Right lobe of liver (tissue), 6 donors: Measurements from ENCODE around the gene SLC10A2. TPM values are rescaled to one million over a fixed set of nuclear protein-coding genes. Genes with fewer than 3 reads are reported as not detected.
"Not testable (repeated sequence)": the region's sequence is repeated elsewhere in the genome, so short reads cannot be mapped to it uniquely, and the experiment has no call there.

Source experiments
- ATAC-seq, 4 donors: fragments of 200-7000 bp; cut with Tn5 transposase; one replicate each; pipeline ENCODE4 v1.9.1; 2020; ENCODE audit warnings: mild to moderate bottlenecking in 4 of 4, moderate library complexity in 4 of 4
- DNase-seq, 3 donors: peaks; one replicate each; pipeline ENCODE4 v3.0.0-alpha.2; 2020
- H3K27ac ChIP-seq, 3 donors: fragments of 200-600 bp; one replicate each; pipeline ENCODE4 v1.8.0; 2022
- H3K27me3 ChIP-seq, 2 donors: fragments of 200-600 bp; one replicate each; pipeline ENCODE4 v1.8.0; 2022
- H3K36me3 ChIP-seq, 4 donors: fragments of 200-600 bp; sonication (generic) in 1 of 4; one replicate each; pipeline versions ENCODE4 v1.5.1 to v1.8.0; 2017 to 2022; ENCODE audit warnings: control low read depth in 1 of 4
- H3K4me1 ChIP-seq, 4 donors: fragments of 200-600 bp; sonication (generic) in 1 of 4; one replicate each; pipeline versions ENCODE4 v1.5.1 to v1.8.0; 2017 to 2022; ENCODE audit warnings: control low read depth in 1 of 4
- H3K4me3 ChIP-seq, 3 donors: fragments of 200-600 bp; one replicate each; pipeline ENCODE4 v1.8.0; 2022
- H3K9me3 ChIP-seq, 4 donors: fragments of 200-600 bp; sonication (generic) in 1 of 4; one replicate each; pipeline versions ENCODE4 v1.5.1 to v1.8.0; 2017 to 2022; ENCODE audit warnings: control low read depth in 1 of 4
- CTCF ChIP-seq, 4 donors: fragments of 200-600 bp in 3 of 4; fragments of 450-650 bp in 1 of 4; IDR thresholded peaks; one replicate each; pipeline versions ENCODE4 v1.5.1 to v1.8.0; 2016 to 2022; ENCODE audit warnings: antibody characterized with exemption in 4 of 4, mild to moderate bottlenecking in 2 of 4
- POLR2A ChIP-seq: fragments of 450-650 bp; IDR thresholded peaks from one replicate; pipeline ENCODE4 v1.6.1; 2017; ENCODE audit warnings: antibody characterized with exemption, mild to moderate bottlenecking
- WGBS: methylation state at CpG from one replicate; pipeline ENCODE4 v1.1.6; 2018; ENCODE audit warnings: low coverage, low lambda C conversion rate; ENCODE audit not compliant: insufficient coverage; ENCODE audit errors: missing lambda C conversion rate; 5-methylcytosine and 5-hydroxymethylcytosine counted together
- intact Hi-C, 2 donors: fragments of 100-400 bp; cut with DNase I; formaldehyde crosslinking; loops; one replicate each; pipeline versions ENCODE4 v1.11.2 to v1.14.1; 2022
- total RNA-seq, 6 experiments: library from RNA; depleted of rRNA in 2 of 6; stranded (reverse); fragments of >200 nt in 2 of 6; fragmentation: NEBNext Ultra II Directional in 3 of 6; extraction: Animal tissue kit (Norgen Biotek cat#: 25700) in 3 of 6; gene quantifications; one replicate each; pipeline versions ENCODE4 v1.1.0 to v1.2.4, GENCODE V29; 2016 to 2023
- donor health status: DM: no; HTN: yes; CAD: no.
- donor health status: DM: no; HTN: no; CAD: no.
- donor health status: DM: no; HTN: no; CAD: no.
- donor health status: DM: no; HTN: yes; CAD: no.
- donor health status: DM: no; HTN: yes; CAD: no.

Gene SLC10A2
- total RNA-seq, 6 experiments from 2014 or later, result not detected

DNA sequence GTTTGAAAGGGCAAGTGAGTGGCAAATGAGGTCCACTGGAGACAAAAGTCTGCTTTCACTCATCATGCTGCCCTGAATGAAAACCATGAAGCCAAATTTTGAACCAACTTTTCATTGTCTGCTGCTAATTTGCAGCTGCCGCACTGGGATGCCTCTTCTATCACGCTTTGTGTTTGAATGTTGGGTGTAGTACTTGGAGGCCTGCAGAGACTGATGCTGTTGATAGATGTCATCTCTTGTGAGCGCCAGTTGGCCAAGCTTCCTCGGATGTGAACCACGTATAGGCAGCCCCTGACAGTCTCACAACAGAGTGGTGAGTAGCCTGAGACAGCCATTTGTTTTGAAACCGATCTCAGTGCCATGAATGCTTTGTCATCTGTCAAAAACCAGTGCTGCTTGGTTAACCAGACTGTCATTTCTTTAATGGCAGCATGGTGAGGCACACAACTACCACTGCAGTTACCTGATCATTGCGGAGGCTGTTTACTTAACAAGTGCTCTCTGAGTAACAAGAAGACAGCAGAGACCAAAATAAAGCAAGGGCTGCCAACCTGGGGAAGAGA lies 31.2 kb upstream of the SLC10A2 start:
- no peak for DNase-seq
- Histone ChIP-seq H3K9me3 (no peaks in the 10 kb centered on the region), H3K27me3 (no peaks in the 10 kb centered on the region), H3K36me3 (no peaks in the 10 kb centered on the region), H3K27ac (no peak overlapping the region), H3K4me3 (no peak overlapping the region), H3K4me1 (no peaks in the 10 kb centered on the region)
- 60% methylated on average over 1 of the region's 7 CpGs for WGBS
- intact Hi-C loops, result no loop called here
- TF ChIP-seq CTCF (IDR thresholded peaks at IDR 0.05), result no peak
- no peak for TF ChIP-seq POLR2A
- ATAC-seq, result no peak

DNA sequence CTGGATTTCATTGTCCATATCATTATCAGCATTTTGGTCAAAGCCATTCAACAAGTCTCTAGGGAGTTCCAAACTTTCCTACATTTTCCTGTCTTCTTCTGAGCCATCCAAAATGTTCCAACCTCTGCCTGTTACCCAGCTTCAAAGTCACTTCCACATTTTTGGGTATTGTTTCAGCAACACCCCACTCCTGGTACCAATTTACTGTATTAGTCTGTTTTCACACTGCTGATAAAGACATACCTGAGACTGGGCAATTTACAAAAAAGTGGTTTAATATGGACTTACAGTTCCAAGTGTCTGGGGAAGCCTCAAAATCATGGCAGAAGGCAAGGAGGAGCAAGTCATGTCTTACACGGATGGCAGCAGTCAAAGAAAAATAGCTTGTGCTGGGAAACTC lies 27.4 kb upstream of the SLC10A2 start:
- WGBS, result no CpG with 5 or more reads among the region's 1 CpG
- intact Hi-C loops, ATAC-seq: not testable (repeated sequence)

GRCh38 chr13:103087275-103087674 lies 21.1 kb upstream of the SLC10A2 start:
- DNase-seq (no peak), ATAC-seq (no peak)
- intact Hi-C loops, result no loop called here
- no peaks in the 10 kb centered on the region for H3K36me3 ChIP-seq
- no peaks in the 10 kb centered on the region for H3K4me1 ChIP-seq
- WGBS, result 23% methylated on average over 3 of the region's 3 CpGs
- TF ChIP-seq CTCF (IDR thresholded peaks at IDR 0.05) (no peak), POLR2A (no peak)
- H3K9me3 ChIP-seq, result no peaks in the 10 kb centered on the region
- no peaks in the 10 kb centered on the region for H3K27me3 ChIP-seq
- H3K27ac ChIP-seq, result no peak overlapping the region
- H3K4me3 ChIP-seq, result no peak overlapping the region

More for the DNA sequence above, 27.4 kb upstream of the SLC10A2 start:
- H3K9me3 ChIP-seq, H3K27me3 ChIP-seq, H3K36me3 ChIP-seq, H3K27ac ChIP-seq, DNase-seq, H3K4me1 ChIP-seq, H3K4me3 ChIP-seq: not testable (repeated sequence)

DNA sequence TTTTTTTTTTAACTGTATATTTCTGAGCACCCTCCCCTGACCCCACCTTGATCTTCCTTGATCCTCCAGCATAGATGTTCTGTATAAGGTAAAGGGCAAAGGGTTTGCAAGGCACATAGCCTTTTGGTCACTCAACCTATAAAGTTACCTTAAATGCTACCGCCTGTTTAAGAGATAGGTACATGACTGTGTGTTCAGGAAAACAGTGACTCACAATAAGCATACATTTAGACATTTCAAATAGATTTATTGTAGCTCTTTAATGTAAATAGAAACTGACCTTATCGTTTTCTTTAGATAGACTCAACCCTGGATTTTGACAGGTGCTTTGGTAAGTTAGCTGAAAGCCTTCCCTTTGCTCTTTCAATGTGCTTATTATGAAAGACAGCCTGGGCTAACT lies 15.2 kb upstream of the SLC10A2 start:
- intact Hi-C loops, result no loop called here
- Histone ChIP-seq H3K9me3 (no peaks in the 10 kb centered on the region), H3K4me3 (no peak overlapping the region), H3K4me1 (no peaks in the 10 kb centered on the region), H3K27ac (no peak overlapping the region), H3K27me3 (no peaks in the 10 kb centered on the region), H3K36me3 (no peaks in the 10 kb centered on the region)
- no peak for DNase-seq
- 50% methylated on average over 2 of the region's 2 CpGs for WGBS
- ATAC-seq, result no peak
- no peak for TF ChIP-seq POLR2A
- no peak for TF ChIP-seq CTCF (IDR thresholded peaks at IDR 0.05)

- TF ChIP-seq POLR2A (no peak), CTCF (IDR thresholded peaks at IDR 0.05) (no peak)
- H3K4me1 ChIP-seq, result no peaks in the 10 kb centered on the region
- no peak overlapping the region for H3K4me3 ChIP-seq
- H3K9me3 ChIP-seq, result no peaks in the 10 kb centered on the region
- H3K36me3 ChIP-seq, result no peaks in the 10 kb centered on the region
- no peaks in the 10 kb centered on the region for H3K27me3 ChIP-seq
- intact Hi-C loops, result no loop called here
- DNase-seq (no peak), ATAC-seq (no peak)
- WGBS, result 36% methylated on average over 5 of the region's 5 CpGs
- no peak overlapping the region for H3K27ac ChIP-seq
These were observed 11.9 kb upstream of the SLC10A2 start for GRCh38 chr13:103078158-103078557.
